ENCODE results near the gene UCK2.

UCK2 gene

GRCh38 chr1:165905853-165906252, 78.4 kb downstream of the UCK2 start:
- TF ChIP-seq CTCF (conservative IDR thresholded peaks at IDR 0.05): no peak

GRCh38 chr1:165907256-165907857, 79.9 kb downstream of the UCK2 start:
- no peak overlapping the region for H3K27ac ChIP-seq
- no peak for TF ChIP-seq CTCF (conservative IDR thresholded peaks at IDR 0.05)

More at GRCh38 chr1:165905853-165906252, 78.4 kb downstream of the UCK2 start:
- H3K27ac ChIP-seq: no peak overlapping the region

GRCh38 chr1:165910764-165911421, 83.5 kb downstream of the UCK2 start:
- H3K27ac ChIP-seq: 0 out of 2 replicates have a peak overlapping the region, but pooled peaks have one; percentile 5
- TF ChIP-seq CTCF (conservative IDR thresholded peaks at IDR 0.05): no peak

- H3K27ac ChIP-seq: no peak overlapping the region
- TF ChIP-seq CTCF (conservative IDR thresholded peaks at IDR 0.05): no peak
Observed at GRCh38 chr1:165911609-165912281, 84.3 kb downstream of the UCK2 start.

- no peak overlapping the region for H3K27ac ChIP-seq
- no peak for TF ChIP-seq CTCF (conservative IDR thresholded peaks at IDR 0.05)
Observed at GRCh38 chr1:165912638-165913037, 85.2 kb downstream of the UCK2 start.

- TF ChIP-seq CTCF (conservative IDR thresholded peaks at IDR 0.05): peak; percentile 87
- no peak overlapping the region; the same call in 1 of the 2 replicates for H3K27ac ChIP-seq
Observed at GRCh38 chr1:165914136-165914798, 86.9 kb downstream of the UCK2 start.

GRCh38 chr1:165915480-165915879, 88.1 kb downstream of the UCK2 start:
- no peak overlapping the region for H3K27ac ChIP-seq
- TF ChIP-seq CTCF (conservative IDR thresholded peaks at IDR 0.05): no peak
